Caco-2 (cell line): ENCODE results near the gene GMEB1. TPM values are rescaled to one million over a fixed set of nuclear protein-coding genes. Genes with fewer than 3 reads are reported as not detected.
A peak's percentile ranks its signal among the peaks of the same experiment; 100 is the strongest.
"Not testable (repeated sequence)": the region's sequence is repeated elsewhere in the genome, so short reads cannot be mapped to it uniquely, and the experiment has no call there.

Experiments used
- BruUV-seq: library from RNA; stranded (reverse); fragments of 400-500 nt; replicated peaks from 2 replicates; lab custom pipeline; 2021; lab: Mats Ljungman, UMichigan
- CTCF ChIA-PET: fragments of 300-600 bp; sonication (Branson Sonifier 250); formaldehyde crosslinking; loops from one replicate; lab custom pipeline; 2022; ENCODE audit warnings: antibody characterized with exemption; lab: Charles Lee
- POLR2A ChIA-PET: fragments of 300-600 bp; sonication (Branson Sonifier 250); formaldehyde crosslinking; loops from one replicate; lab custom pipeline; 2022; ENCODE audit warnings: antibody characterized with exemption; lab: Charles Lee
- DNase-seq, 2 experiments: peaks; one replicate each; pipeline versions ENCODE4 v3.0.0 to v3.0.0-alpha.2; 2020 to 2022
- H3K27me3 ChIP-seq: replicated peaks from 2 replicates; pipeline ENCODE4 v1.6.0; 2011; ENCODE audit warnings: low read length; ENCODE audit not compliant: control insufficient read depth, insufficient read depth
- H3K36me3 ChIP-seq: 2 replicates; pipeline ENCODE4 v1.5.1; 2011; ENCODE audit warnings: low read length; ENCODE audit not compliant: control insufficient read depth, insufficient read depth
- H3K4me1 ChIP-seq: fragments of 250-450 bp; sonication (Bioruptor Pico); 2 replicates; pipeline ENCODE4 v1.5.1; 2020; ENCODE audit warnings: mild to moderate bottlenecking
- H3K4me3 ChIP-seq: 2 replicates; pipeline ENCODE4 v1.5.1; 2011; ENCODE audit warnings: low read depth, mild to moderate bottlenecking, control low read depth, low read length
- H3K9me3 ChIP-seq: fragments of 250-450 bp; sonication (Bioruptor Pico); 2 replicates; pipeline ENCODE4 v1.5.1; 2020; ENCODE audit warnings: mild to moderate bottlenecking, moderate library complexity
- H3K27ac Mint-ChIP-seq: one replicate; pipeline ENCODE4 v1.8.0; 2022; ENCODE audit warnings: mixed read lengths; ENCODE audit not compliant: unreplicated experiment
- H3K27me3 Mint-ChIP-seq: one replicate; pipeline ENCODE4 v1.8.0; 2022; ENCODE audit warnings: mixed read lengths; ENCODE audit not compliant: insufficient read depth, unreplicated experiment
- H3K36me3 Mint-ChIP-seq: one replicate; pipeline ENCODE4 v1.8.0; 2022; ENCODE audit warnings: mild to moderate bottlenecking, mixed read lengths; ENCODE audit not compliant: insufficient read depth, unreplicated experiment
- H3K4me1 Mint-ChIP-seq: one replicate; pipeline ENCODE4 v1.8.0; 2022; ENCODE audit warnings: low read depth, mixed read lengths; ENCODE audit not compliant: unreplicated experiment
- H3K4me3 Mint-ChIP-seq: one replicate; pipeline ENCODE4 v1.8.0; 2022; ENCODE audit warnings: mild to moderate bottlenecking, moderate library complexity, mixed read lengths; ENCODE audit not compliant: unreplicated experiment
- H3K9me3 Mint-ChIP-seq: one replicate; pipeline ENCODE4 v1.8.0; 2022; ENCODE audit warnings: mixed read lengths; ENCODE audit not compliant: unreplicated experiment
- CTCF ChIP-seq, 2 experiments: fragments of 200-600 bp in 1 of 2; IDR thresholded peaks; 1 replicate in 1 of 2; 2 replicates in 1 of 2; pipeline versions ENCODE4 v1.5.1 to v1.8.0; 2011 to 2022; ENCODE audit warnings: antibody characterized with exemption in 1 of 2, control low read depth in 1 of 2, inconsistent platforms in 1 of 2, low read depth in 1 of 2, low read length in 1 of 2, mild to moderate bottlenecking in 1 of 2, moderate library complexity in 1 of 2; ENCODE audit not compliant: insufficient read depth in 1 of 2, severe bottlenecking in 1 of 2, unreplicated experiment in 1 of 2
- intact Hi-C: fragments of 100-400 bp; cut with micrococcal nuclease; formaldehyde crosslinking; loops from one replicate; pipeline ENCODE4 v1.10.0; 2022; ENCODE audit not compliant: unreplicated experiment
- total RNA-seq: library from RNA; stranded (reverse); gene quantifications from 2 replicates; pipeline ENCODE4 v1.2.3, GENCODE V29; 2022

Gene GMEB1
- total RNA-seq, 1 experiment from 2014 or later: 5.2 TPM

- H3K36me3 Mint-ChIP-seq: peaks cover 79% of the 10 kb centered on the region
- POLR2A ChIA-PET: interaction anchor here (0.7 kb wide), 1 partner anchor 10 kb away, joined by 4 read pairs; no protein-coding TSS in a partner anchor
- H3K4me3 Mint-ChIP-seq: no peak overlapping the region
- H3K27ac Mint-ChIP-seq: no peak overlapping the region
- CTCF ChIA-PET: no interaction called here
- H3K9me3 Mint-ChIP-seq: no peaks in the 10 kb centered on the region
- no TSS peak for BruUV-seq
- no peaks in the 10 kb centered on the region for H3K27me3 ChIP-seq
- H3K36me3 ChIP-seq: no peaks in the 10 kb centered on the region; the same call in none of the 2 replicates
- H3K4me1 ChIP-seq: peaks cover 5% of the 10 kb centered on the region; the same call in 1 of the 2 replicates
- peaks cover 28% of the 10 kb centered on the region for H3K4me1 Mint-ChIP-seq
- no peak overlapping the region for H3K4me3 ChIP-seq
- H3K27me3 Mint-ChIP-seq: no peaks in the 10 kb centered on the region
- no peak for TF ChIP-seq CTCF (IDR thresholded peaks at IDR 0.05; ENCODE audit: insufficient read depth in 1 of 2, low read depth in 1 of 2, low read length in 1 of 2, severe bottlenecking in 1 of 2, unreplicated experiment in 1 of 2)
- H3K9me3 ChIP-seq: no peaks in the 10 kb centered on the region
- DNase-seq: no peak
- intact Hi-C loops: no loop called here
These were observed 77.1 kb downstream of the GMEB1 start for GRCh38 chr1:28745653-28746173.

- intact Hi-C loops: no loop called here
- BruUV-seq: no TSS peak
- CTCF ChIA-PET: no interaction called here
- Histone ChIP-seq H3K4me3 (no peak overlapping the region), H3K9me3 (no peaks in the 10 kb centered on the region), H3K36me3 (0 out of 2 replicates have a peak, but pooled peaks cover 2% of the 10 kb centered on the region), H3K27me3 (no peaks in the 10 kb centered on the region), H3K4me1 (peaks cover 23% of the 10 kb centered on the region)
- no peak for TF ChIP-seq CTCF (IDR thresholded peaks at IDR 0.05; ENCODE audit: insufficient read depth in 1 of 2, low read depth in 1 of 2, low read length in 1 of 2, severe bottlenecking in 1 of 2, unreplicated experiment in 1 of 2)
- Mint-ChIP-seq H3K27ac (peak overlapping the region; percentile 50), H3K4me1 (peaks cover 28% of the 10 kb centered on the region), H3K27me3 (no peaks in the 10 kb centered on the region), H3K4me3 (no peak overlapping the region), H3K36me3 (peaks cover 69% of the 10 kb centered on the region), H3K9me3 (no peaks in the 10 kb centered on the region)
- POLR2A ChIA-PET: interaction anchor here (0.6 kb wide), 1 partner anchor 107 kb away, joined by 15 read pairs; the partner anchor contains the start of gene TAF12
- no peak for DNase-seq
These were observed 81.7 kb downstream of the GMEB1 start for GRCh38 chr1:28750330-28750729.

GRCh38 chr1:28750771-28751294 lies 82.2 kb downstream of the GMEB1 start:
- H3K27me3 Mint-ChIP-seq, H3K9me3 Mint-ChIP-seq, H3K4me3 Mint-ChIP-seq, H3K27ac Mint-ChIP-seq, H3K4me3 ChIP-seq, DNase-seq, H3K27me3 ChIP-seq, H3K36me3 ChIP-seq, intact Hi-C loops, H3K9me3 ChIP-seq, BruUV-seq: not testable (repeated sequence)
- Mint-ChIP-seq H3K4me1 (peaks cover 28% of the 10 kb centered on the region), H3K36me3 (peaks cover 68% of the 10 kb centered on the region)
- H3K4me1 ChIP-seq: peaks cover 28% of the 10 kb centered on the region
- POLR2A ChIA-PET: interaction anchor here (0.6 kb wide), 2 partner anchors 108 to 374 kb away, joined by 3 to 15 read pairs; partner anchors contain the start of gene TAF12
- CTCF ChIA-PET: interaction anchor here (1.0 kb wide), 1 partner anchor 14 kb away, joined by 6 read pairs; the partner anchor contains the start of gene YTHDF2
